Parathyroid adenoma (tissue), 2 donors: ENCODE data around the gene NRSN2.
"Not testable (repeated sequence)": the region's sequence is repeated elsewhere in the genome, so short reads cannot be mapped to it uniquely, and the experiment has no call there.

Experiments
- H2AFZ ChIP-seq: fragments of 300-600 bp; sonication (generic); one replicate; pipeline ENCODE4 v1.7.0; 2017; ENCODE audit warnings: antibody characterized with exemption, mild to moderate bottlenecking
- H3K27ac ChIP-seq: fragments of 300-600 bp; sonication (generic); one replicate; pipeline ENCODE4 v1.7.0; 2017
- H3K27me3 ChIP-seq: fragments of 300-600 bp; sonication (generic); one replicate; pipeline ENCODE4 v1.7.0; 2017; ENCODE audit warnings: low read length; ENCODE audit not compliant: control insufficient read depth, insufficient read depth
- H3K36me3 ChIP-seq: fragments of 300-600 bp; sonication (generic); one replicate; pipeline ENCODE4 v1.7.0; 2017; ENCODE audit warnings: low read length; ENCODE audit not compliant: control insufficient read depth, insufficient read depth
- H3K4me1 ChIP-seq: fragments of 300-600 bp; sonication (generic); one replicate; pipeline ENCODE4 v1.7.0; 2017; ENCODE audit warnings: control low read depth
- H3K4me2 ChIP-seq: fragments of 300-600 bp; sonication (generic); one replicate; pipeline ENCODE4 v1.7.0; 2017; ENCODE audit warnings: low read length
- H3K4me3 ChIP-seq: fragments of 300-600 bp; sonication (generic); one replicate; pipeline ENCODE4 v1.7.0; 2017; ENCODE audit warnings: low read depth, low read length
- H3K79me2 ChIP-seq: fragments of 300-600 bp; sonication (generic); one replicate; pipeline ENCODE4 v1.7.0; 2017; ENCODE audit warnings: control low read depth
- H3K9ac ChIP-seq: fragments of 300-600 bp; sonication (generic); one replicate; pipeline ENCODE4 v1.7.0; 2017; ENCODE audit warnings: mild to moderate bottlenecking
- H3K9me3 ChIP-seq: fragments of 300-600 bp; sonication (generic); one replicate; pipeline ENCODE4 v1.7.0; 2017; ENCODE audit warnings: low read length; ENCODE audit not compliant: control insufficient read depth
- TF ChIP-seq, protein P1 (sequence below): fragments of 300-600 bp; sonication (generic); IDR thresholded peaks from one replicate; pipeline ENCODE4 v1.7.0; 2017; ENCODE audit warnings: antibody characterized with exemption, mild to moderate bottlenecking
- donor health status: primary hyperparathyroidism.

The NRSN2 gene

DNA sequence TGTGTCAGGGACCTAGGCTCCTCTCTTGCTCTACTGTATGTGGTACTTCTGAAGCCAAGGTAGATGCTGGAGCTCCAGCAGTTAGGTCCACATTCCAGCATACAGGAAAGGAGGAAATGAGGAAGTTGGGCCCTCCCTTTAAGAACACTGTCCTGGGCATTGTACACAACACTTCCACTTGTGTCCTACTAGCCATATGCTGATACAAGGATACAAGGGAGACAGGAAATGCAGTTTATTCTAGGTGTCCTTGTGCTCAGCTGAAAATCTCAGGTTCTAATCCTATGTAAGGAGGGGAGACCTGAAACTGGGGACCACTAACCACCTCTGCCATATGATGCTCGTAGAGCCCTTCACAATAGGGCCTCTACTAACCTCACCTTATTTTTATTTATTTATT lies 37.8 kb downstream of the NRSN2 start:
- no peak overlapping the region for H3K27ac ChIP-seq
- H3K4me3 ChIP-seq = no peak overlapping the region
- H3K9me3 ChIP-seq = no peaks in the 10 kb centered on the region
- H3K4me1 ChIP-seq = no peaks in the 10 kb centered on the region
- no peak overlapping the region for H3K4me2 ChIP-seq
- TF ChIP-seq, protein P1, sequence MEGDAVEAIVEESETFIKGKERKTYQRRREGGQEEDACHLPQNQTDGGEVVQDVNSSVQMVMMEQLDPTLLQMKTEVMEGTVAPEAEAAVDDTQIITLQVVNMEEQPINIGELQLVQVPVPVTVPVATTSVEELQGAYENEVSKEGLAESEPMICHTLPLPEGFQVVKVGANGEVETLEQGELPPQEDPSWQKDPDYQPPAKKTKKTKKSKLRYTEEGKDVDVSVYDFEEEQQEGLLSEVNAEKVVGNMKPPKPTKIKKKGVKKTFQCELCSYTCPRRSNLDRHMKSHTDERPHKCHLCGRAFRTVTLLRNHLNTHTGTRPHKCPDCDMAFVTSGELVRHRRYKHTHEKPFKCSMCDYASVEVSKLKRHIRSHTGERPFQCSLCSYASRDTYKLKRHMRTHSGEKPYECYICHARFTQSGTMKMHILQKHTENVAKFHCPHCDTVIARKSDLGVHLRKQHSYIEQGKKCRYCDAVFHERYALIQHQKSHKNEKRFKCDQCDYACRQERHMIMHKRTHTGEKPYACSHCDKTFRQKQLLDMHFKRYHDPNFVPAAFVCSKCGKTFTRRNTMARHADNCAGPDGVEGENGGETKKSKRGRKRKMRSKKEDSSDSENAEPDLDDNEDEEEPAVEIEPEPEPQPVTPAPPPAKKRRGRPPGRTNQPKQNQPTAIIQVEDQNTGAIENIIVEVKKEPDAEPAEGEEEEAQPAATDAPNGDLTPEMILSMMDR = no peak
- H3K79me2 ChIP-seq = no peaks in the 10 kb centered on the region
- H3K36me3 ChIP-seq = no peaks in the 10 kb centered on the region
- no peak overlapping the region for H2AFZ ChIP-seq
- H3K27me3 ChIP-seq = no peaks in the 10 kb centered on the region
- H3K9ac ChIP-seq = no peak overlapping the region

DNA sequence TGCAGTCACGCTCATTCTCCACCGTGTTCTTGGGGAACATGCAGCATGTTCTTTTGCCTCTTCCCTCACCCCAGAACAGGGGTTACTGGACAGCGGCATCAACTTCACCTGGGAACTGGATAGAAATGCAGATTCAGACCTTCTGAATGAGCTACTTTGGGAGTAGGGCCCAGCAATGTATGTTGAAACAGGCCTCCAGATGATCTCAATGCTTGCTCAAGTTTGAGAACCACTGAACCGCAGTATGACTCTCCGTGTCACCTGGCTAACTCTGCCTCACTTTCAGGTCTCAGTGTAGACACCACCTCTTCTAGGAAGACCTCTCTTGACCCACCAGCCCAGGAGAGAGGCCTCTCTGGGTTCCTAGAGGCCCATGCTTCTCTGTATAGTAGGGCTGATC lies 38.5 kb downstream of the NRSN2 start:
- Histone ChIP-seq H3K4me1 (no peaks in the 10 kb centered on the region), H3K79me2 (no peaks in the 10 kb centered on the region), H3K4me3 (no peak overlapping the region), H3K36me3 (no peaks in the 10 kb centered on the region), H3K27ac (no peak overlapping the region), H3K27me3 (no peaks in the 10 kb centered on the region), H2AFZ (no peak overlapping the region), H3K9ac (no peak overlapping the region), H3K4me2 (no peak overlapping the region), H3K9me3 (no peaks in the 10 kb centered on the region)
- TF ChIP-seq, protein P1 = no peak

DNA sequence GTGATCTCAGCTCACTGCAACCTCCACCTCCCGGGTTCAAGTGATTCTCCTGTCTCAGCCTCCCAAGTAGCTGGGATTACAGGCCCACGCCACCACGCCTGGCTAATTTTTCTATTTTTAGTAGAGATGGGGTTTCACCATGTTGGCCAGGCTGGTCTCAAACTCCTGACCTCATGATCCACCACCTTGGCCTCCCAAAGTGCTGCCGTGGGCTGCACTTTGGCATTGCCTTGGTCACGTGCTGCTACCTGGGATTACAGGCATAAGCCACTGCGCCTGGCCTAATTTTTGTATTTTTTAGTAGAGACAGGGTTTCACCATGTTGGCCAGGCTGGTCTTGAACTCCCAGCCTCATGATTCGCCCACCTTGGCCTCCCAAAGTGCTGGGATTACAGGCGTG lies 39.7 kb downstream of the NRSN2 start:
- H3K4me1 ChIP-seq, H3K4me2 ChIP-seq, H3K79me2 ChIP-seq, H3K36me3 ChIP-seq, H3K27ac ChIP-seq, H3K9me3 ChIP-seq, H3K27me3 ChIP-seq, H3K9ac ChIP-seq, H2AFZ ChIP-seq, H3K4me3 ChIP-seq: not testable (repeated sequence)

DNA sequence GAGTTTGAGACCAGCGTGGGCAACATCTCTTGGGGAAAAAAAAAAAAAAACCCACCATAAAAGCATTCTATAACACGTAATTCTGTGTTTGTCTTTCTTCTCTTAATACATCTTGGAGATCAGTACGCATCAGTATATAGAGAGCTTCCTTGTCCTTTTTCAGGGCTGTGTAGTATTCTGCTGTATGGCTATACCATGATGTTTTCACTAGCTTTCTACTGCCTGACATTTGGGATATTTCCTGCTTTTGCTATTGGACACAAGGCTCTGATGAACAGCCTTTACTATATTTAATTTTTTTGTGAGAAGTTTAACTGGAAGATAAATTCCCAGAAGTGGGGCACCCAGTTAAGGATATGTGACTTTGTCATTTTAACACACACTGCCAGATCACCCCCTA lies 40.6 kb downstream of the NRSN2 start:
- Histone ChIP-seq H3K4me1 (no peaks in the 10 kb centered on the region), H3K79me2 (no peaks in the 10 kb centered on the region), H2AFZ (no peak overlapping the region), H3K27ac (no peak overlapping the region), H3K4me2 (no peak overlapping the region), H3K4me3 (no peak overlapping the region), H3K36me3 (no peaks in the 10 kb centered on the region), H3K9ac (no peak overlapping the region), H3K27me3 (no peaks in the 10 kb centered on the region), H3K9me3 (no peaks in the 10 kb centered on the region)
- TF ChIP-seq, protein P1 = no peak

DNA sequence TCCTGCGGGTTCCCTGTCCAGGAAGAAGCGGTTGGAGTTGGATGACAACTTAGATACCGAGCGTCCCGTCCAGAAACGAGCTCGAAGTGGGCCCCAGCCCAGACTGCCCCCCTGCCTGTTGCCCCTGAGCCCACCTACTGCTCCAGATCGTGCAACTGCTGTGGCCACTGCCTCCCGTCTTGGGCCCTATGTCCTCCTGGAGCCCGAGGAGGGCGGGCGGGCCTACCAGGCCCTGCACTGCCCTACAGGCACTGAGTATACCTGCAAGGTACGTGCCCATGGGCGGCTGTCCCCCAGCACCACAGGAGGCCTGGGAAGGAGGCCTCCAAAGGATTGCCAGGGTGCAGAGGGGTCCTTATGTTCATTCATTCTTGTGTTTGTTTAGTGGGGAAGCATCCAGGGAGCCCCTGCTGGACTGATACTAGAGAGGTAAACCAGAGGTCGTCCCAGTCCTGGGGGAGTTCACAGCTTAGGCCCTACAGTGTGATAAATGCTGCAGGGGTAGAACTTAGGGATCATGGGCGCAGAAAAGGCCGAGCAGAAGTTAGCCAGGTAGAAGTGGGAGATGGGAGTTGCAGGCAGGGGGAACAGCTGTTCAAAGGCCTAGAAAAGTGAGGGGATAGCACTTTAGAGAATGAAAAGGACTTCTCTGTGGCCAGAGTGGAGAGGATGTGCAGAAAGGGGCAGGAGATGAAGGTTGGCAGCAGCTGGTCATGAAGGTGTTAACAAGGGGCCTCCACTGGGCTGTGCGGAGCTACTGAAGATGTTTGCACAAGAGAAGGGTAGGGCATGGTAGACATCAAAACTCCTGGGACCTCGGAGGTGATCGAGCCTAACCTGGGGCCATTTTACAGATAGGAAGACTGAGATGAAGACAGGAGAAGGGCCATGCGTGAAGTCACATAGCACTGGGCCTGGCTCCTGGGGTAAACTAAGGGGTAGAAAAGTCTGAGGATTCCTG lies 41.4 kb downstream of the NRSN2 start:
- Histone ChIP-seq H2AFZ (no peak overlapping the region), H3K9ac (no peak overlapping the region), H3K4me2 (no peak overlapping the region), H3K27me3 (no peaks in the 10 kb centered on the region), H3K27ac (no peak overlapping the region), H3K79me2 (no peaks in the 10 kb centered on the region), H3K9me3 (no peaks in the 10 kb centered on the region), H3K4me3 (no peak overlapping the region), H3K36me3 (no peaks in the 10 kb centered on the region), H3K4me1 (no peaks in the 10 kb centered on the region)
- TF ChIP-seq, protein P1 = no peak
